GM12875 (cell line): Measurements from ENCODE around the gene KRT7.

Experiments used
- H3K4me3 ChIP-seq: one replicate; pipeline ENCODE4 v1.5.1; 2011; ENCODE audit warnings: low read depth, low read length, control low read depth
- TF ChIP-seq, protein P1 (sequence below): IDR thresholded peaks from 2 replicates; pipeline ENCODE4 v1.5.1; 2011; ENCODE audit warnings: low read depth, mild to moderate bottlenecking, control low read depth, inconsistent platforms, low read length, moderate library complexity, borderline replicate concordance; ENCODE audit not compliant: insufficient read depth

KRT7 gene

DNA sequence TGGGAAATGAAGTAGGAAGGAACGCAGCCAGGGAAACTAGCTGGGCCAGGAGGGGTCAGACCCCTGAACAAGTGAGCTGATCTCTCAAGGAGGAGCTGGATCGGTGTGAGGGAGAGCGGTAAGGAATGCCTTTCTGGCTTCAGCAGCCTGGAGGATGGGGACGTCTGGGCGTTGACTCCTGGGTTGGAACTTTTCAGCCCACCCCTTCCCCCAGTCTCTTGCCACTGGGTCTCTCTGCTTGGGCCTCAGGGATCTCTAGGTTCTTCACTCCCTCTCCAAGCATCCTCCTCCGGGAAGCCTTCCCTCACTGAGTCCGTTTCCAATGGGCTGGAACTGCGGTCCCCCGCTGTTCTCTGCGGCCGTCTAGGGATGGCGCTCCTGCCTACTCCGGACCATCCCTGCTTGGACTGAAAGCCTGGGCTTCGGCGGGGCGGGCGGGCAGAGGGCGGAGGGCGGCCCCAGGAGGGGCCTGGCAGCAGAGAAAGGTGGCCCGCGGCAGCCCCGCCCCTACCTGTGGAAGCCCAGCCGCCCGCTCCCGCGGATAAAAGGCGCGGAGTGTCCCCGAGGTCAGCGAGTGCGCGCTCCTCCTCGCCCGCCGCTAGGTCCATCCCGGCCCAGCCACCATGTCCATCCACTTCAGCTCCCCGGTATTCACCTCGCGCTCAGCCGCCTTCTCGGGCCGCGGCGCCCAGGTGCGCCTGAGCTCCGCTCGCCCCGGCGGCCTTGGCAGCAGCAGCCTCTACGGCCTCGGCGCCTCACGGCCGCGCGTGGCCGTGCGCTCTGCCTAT lies at the start of gene KRT7:
Gene KRT7, plus strand, starts transcription at position 570 of the 788 bp plus-strand sequence. Its CDS starts 54 bp downstream, at position 624.
- TF ChIP-seq, protein P1, sequence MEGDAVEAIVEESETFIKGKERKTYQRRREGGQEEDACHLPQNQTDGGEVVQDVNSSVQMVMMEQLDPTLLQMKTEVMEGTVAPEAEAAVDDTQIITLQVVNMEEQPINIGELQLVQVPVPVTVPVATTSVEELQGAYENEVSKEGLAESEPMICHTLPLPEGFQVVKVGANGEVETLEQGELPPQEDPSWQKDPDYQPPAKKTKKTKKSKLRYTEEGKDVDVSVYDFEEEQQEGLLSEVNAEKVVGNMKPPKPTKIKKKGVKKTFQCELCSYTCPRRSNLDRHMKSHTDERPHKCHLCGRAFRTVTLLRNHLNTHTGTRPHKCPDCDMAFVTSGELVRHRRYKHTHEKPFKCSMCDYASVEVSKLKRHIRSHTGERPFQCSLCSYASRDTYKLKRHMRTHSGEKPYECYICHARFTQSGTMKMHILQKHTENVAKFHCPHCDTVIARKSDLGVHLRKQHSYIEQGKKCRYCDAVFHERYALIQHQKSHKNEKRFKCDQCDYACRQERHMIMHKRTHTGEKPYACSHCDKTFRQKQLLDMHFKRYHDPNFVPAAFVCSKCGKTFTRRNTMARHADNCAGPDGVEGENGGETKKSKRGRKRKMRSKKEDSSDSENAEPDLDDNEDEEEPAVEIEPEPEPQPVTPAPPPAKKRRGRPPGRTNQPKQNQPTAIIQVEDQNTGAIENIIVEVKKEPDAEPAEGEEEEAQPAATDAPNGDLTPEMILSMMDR, result no peak
- no peak within 1 kb of the TSS for H3K4me3 ChIP-seq

DNA sequence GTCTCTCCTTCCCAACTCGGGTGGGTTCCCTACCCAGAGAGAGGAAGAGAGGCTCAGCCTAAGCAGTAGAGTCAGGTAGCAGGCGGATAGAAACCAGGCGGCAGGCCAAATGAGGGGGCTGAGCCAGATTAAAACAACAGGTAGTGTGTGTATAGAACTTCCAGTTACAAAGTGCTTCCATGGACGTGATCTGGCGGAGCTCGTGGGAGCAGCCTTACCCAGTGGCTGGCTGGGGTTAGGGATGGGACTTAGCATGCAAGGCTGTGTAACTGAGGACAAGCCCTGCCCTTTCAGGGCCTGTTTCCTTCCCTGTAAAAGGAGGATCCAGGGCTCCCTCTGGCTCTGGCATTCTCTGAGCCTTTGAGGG lies 49.5 kb upstream of the KRT7 start:
- no peak overlapping the region for H3K4me3 ChIP-seq
- TF ChIP-seq, protein P1, result no peak

DNA sequence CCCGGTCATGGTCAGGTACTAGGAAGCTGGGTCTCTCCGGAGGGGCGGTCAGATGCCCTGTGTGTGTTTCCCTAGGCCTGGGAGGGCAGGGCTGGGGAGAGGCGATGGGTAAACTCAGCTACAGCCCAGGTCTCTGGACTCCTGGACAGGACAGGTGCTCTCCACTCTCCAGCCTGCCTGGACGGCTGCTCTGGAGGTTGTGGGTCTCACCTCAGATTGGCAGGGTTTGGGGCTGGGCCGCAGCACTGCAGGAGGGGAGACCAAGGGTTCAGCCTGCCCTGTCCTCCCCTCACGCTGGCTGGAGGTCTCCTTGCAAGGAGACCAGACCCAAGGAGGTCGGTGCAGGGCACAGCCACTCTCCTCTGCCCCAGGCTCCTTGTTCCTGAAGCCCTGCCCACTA lies 49.1 kb upstream of the KRT7 start:
- TF ChIP-seq, protein P1, result no peak
- no peak overlapping the region for H3K4me3 ChIP-seq

DNA sequence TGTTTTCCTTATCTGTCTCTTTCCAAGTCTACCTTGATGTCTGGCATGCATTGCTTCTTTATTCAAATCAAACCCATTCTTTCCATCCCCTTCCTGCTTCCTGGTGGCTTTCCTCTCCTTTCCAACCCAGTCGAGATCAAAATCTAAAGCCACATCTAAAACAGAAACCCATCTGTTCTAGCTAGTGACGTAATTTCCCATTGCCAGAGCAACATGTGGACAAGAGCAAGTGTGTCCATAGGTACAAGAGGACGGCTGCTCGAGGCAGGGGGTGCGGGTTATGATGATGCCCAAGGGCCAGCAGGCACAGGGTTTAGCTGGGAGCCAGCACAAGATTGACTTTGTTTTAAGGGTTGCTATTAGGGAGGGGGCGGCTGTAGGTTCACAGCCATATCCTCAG lies 48.2 kb upstream of the KRT7 start:
- TF ChIP-seq, protein P1, result no peak
- no peak overlapping the region for H3K4me3 ChIP-seq

DNA sequence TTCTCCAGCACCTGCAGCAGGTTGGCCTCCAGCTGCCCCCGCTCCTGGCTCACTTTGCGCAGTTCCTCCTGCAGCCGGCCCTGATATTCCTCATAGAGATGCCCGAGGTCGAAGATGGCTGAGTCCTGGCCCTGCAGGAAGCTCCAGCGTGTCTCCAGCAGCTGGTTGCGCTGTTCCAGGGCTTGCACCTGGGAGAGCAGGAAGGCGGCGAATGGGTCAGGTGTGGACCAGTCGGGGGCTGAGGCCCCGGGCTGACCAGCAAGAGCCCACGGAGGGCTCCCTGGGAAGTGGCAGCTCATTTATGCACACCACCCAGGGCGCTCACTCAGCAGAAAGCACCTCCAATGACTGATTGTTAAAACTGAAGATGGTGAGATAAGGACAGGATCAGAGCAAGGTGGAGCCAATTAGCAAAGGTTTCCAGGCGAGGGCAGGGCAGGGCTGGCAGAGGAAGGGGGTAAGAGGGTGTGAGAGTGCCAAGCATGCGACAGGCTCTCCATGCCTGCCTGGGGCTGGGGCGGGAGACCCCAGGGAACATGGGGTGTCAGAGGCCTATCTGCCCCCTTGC lies 47.6 kb upstream of the KRT7 start:
- TF ChIP-seq, protein P1, result no peak
- H3K4me3 ChIP-seq, result no peak overlapping the region

DNA sequence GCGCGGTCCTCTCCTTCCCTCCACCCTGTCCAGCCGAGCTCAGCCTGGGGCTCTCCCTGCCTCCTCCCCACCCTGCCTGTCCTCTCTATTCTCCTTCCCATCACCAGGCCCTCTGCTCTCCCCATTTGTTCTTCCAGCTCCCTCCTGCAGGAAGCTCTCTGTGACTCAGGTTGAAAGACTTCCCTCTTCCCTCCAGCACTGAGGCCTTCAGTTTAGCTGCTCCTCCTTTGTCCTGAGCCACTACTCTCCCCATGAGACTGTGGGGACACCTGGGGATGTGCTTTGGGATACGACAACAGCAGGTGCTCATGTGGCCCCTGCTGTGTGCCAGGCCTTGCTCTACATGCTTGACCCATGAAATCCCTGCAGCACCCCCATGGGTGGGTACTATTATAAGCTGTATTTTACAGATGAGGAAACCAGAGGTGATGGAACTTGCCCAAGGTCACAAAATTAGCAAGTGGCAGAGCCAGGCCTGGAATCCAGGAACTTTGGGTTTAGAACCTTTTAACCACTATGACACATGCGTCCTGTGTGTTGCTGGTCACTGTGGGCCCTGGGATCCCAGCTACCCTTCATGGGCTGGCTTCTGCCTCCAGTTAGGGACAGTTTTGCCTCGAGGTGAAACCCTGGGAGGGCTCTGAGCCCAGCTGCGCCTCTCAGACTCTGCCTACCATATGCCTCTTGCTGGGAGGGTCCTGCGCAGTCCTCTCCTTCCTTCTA lies 46.8 kb upstream of the KRT7 start:
- TF ChIP-seq, protein P1, result no peak
- H3K4me3 ChIP-seq, result no peak overlapping the region
